HEK293 (cell line): ENCODE results near the gene INHA.
A peak's percentile ranks its signal among the peaks of the same experiment; 100 is the strongest.

Experiments
- CTCF ChIA-PET: fragments of 350-600 bp; formaldehyde crosslinking; extraction: SDS; loops from one replicate; lab custom pipeline; 2021; ENCODE audit warnings: antibody characterized with exemption; lab: Yijun Ruan, JAX
- POLR2A ChIA-PET: fragments of 300-600 bp; formaldehyde crosslinking; extraction: SDS; loops from one replicate; lab custom pipeline; 2020; ENCODE audit warnings: antibody characterized with exemption, inconsistent platforms; lab: Yijun Ruan, JAX
- H3K27ac ChIP-seq: fragments of 200-500 bp; sonication (Bioruptor generic); 2 replicates; pipeline ENCODE4 v1.5.1; 2014; ENCODE audit warnings: low read depth, low read length, control low read depth, inconsistent platforms; ENCODE audit errors: extremely low read depth
- H3K36me3 ChIP-seq, 2 experiments: fragments of 200-500 bp in 1 of 2; sonication (Bioruptor generic) in 1 of 2; 1 replicate in 1 of 2; 2 replicates in 1 of 2; pipeline ENCODE4 v1.5.1; 2014 to 2017; ENCODE audit warnings: inconsistent platforms in 2 of 2, low read length in 2 of 2; ENCODE audit not compliant: control insufficient read depth in 2 of 2, insufficient read depth in 1 of 2
- H3K4me1 ChIP-seq: fragments of 200-500 bp; sonication (Bioruptor generic); 2 replicates; pipeline ENCODE4 v1.5.1; 2014; ENCODE audit warnings: mild to moderate bottlenecking, low read length, inconsistent platforms; ENCODE audit not compliant: control insufficient read depth, insufficient read depth
- H3K4me3 ChIP-seq: 2 replicates; pipeline ENCODE4 v1.5.1; 2011; ENCODE audit warnings: low read depth, mild to moderate bottlenecking, control low read depth, low read length, moderate library complexity
- H3K9me3 ChIP-seq: fragments of 200-500 bp; sonication (Bioruptor generic); 2 replicates; pipeline ENCODE4 v1.5.1; 2014; ENCODE audit warnings: low read depth, low read length, inconsistent platforms; ENCODE audit not compliant: control insufficient read depth, insufficient read depth
- GLI4 ChIP-seq: fragments of 450-650 bp; formaldehyde crosslinking; IDR thresholded peaks from 2 replicates; pipeline ENCODE4 v1.5.1; 2016; ENCODE audit warnings: missing biosample characterization, missing genetic modification characterization
- ZBTB11 ChIP-seq: fragments of 450-650 bp; formaldehyde crosslinking; conservative IDR thresholded peaks from 2 replicates; pipeline ENCODE4 v1.5.1; 2016; ENCODE audit warnings: low read depth, missing biosample characterization, missing genetic modification characterization
- ZBTB20 ChIP-seq: fragments of 450-650 bp; formaldehyde crosslinking; IDR thresholded peaks from 2 replicates; pipeline ENCODE4 v1.5.1; 2016; ENCODE audit warnings: missing biosample characterization, missing genetic modification characterization
- ZBTB21 ChIP-seq: fragments of 450-650 bp; formaldehyde crosslinking; IDR thresholded peaks from 2 replicates; pipeline ENCODE4 v1.5.1; 2017; ENCODE audit warnings: missing biosample characterization, missing genetic modification characterization
- ZBTB26 ChIP-seq: fragments of 450-650 bp; formaldehyde crosslinking; optimal IDR thresholded peaks from 2 replicates; pipeline ENCODE3; 2016; ENCODE audit warnings: missing biosample characterization, mild to moderate bottlenecking, missing genetic modification characterization
- ZFHX2 ChIP-seq: fragments of 450-650 bp; formaldehyde crosslinking; conservative IDR thresholded peaks from 2 replicates; pipeline ENCODE4 v1.5.1; 2016; ENCODE audit warnings: missing biosample characterization, missing genetic modification characterization
- ZNF174 ChIP-seq: fragments of 450-650 bp; formaldehyde crosslinking; IDR thresholded peaks from 2 replicates; pipeline ENCODE4 v1.5.0; 2017; ENCODE audit warnings: missing biosample characterization, mild to moderate bottlenecking, missing genetic modification characterization
- ZNF335 ChIP-seq: fragments of 450-650 bp; formaldehyde crosslinking; conservative IDR thresholded peaks from 2 replicates; pipeline ENCODE4 v1.5.1; 2016; ENCODE audit warnings: missing biosample characterization, missing genetic modification characterization
- ZNF391 ChIP-seq: fragments of 450-650 bp; formaldehyde crosslinking; IDR thresholded peaks from 2 replicates; pipeline ENCODE4 v1.5.1; 2016; ENCODE audit warnings: low read depth, missing biosample characterization, missing genetic modification characterization, borderline replicate concordance
- ZNF600 ChIP-seq: fragments of 450-650 bp; formaldehyde crosslinking; IDR thresholded peaks from 2 replicates; pipeline ENCODE4 v1.5.1; 2016; ENCODE audit warnings: missing biosample characterization, missing genetic modification characterization
- ZNF621 ChIP-seq: fragments of 450-650 bp; formaldehyde crosslinking; IDR thresholded peaks from 2 replicates; pipeline ENCODE4 v1.5.1; 2017; ENCODE audit warnings: missing biosample characterization, missing genetic modification characterization
- ZNF658 ChIP-seq: fragments of 450-650 bp; formaldehyde crosslinking; IDR thresholded peaks from 2 replicates; pipeline ENCODE4; 2016; ENCODE audit warnings: missing biosample characterization, missing genetic modification characterization
- TF ChIP-seq, protein P1 (sequence below): fragments of 450-650 bp; formaldehyde crosslinking; IDR thresholded peaks from 2 replicates; pipeline ENCODE4 v1.5.1; 2016; ENCODE audit warnings: missing biosample characterization, missing genetic modification characterization, low read depth
- TF ChIP-seq, protein P2 (sequence below): fragments of 450-650 bp; formaldehyde crosslinking; IDR thresholded peaks from 2 replicates; pipeline ENCODE4 v1.5.1; 2016; ENCODE audit warnings: missing biosample characterization, missing genetic modification characterization
- TF ChIP-seq, protein P3 (sequence below): fragments of 450-650 bp; formaldehyde crosslinking; IDR thresholded peaks from 2 replicates; pipeline ENCODE4 v1.5.1; 2016; ENCODE audit warnings: missing biosample characterization, missing genetic modification characterization
- TF ChIP-seq, protein P4 (sequence below): fragments of 450-650 bp; formaldehyde crosslinking; IDR thresholded peaks from 2 replicates; pipeline ENCODE4 v1.5.1; 2017; ENCODE audit warnings: missing biosample characterization, missing genetic modification characterization

The INHA gene

DNA sequence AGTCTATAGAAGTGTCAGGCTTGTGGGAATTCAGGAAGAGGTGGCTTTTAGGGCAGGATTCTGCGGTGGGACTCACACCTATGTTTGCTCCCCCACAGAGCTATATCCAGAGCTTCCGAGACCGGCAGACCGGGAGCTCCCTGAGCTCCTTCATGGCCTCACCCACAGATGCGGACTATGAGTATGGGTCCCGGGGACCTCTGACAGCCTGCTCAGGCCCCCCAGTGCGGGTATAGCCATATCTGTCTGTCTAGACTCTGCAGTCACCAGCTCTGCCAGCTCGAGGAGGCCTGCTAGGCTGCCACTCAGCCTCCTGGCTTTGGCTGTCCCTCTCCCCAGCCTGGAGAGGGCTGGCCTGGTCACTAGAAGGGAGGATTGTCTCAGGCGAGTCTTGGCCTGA is 22.5 kb upstream of the INHA start:
- H3K4me1 ChIP-seq, result peaks cover 3% of the 10 kb centered on the region; the same call in 1 of the 2 replicates
- peaks cover 0 to 3% of the 10 kb centered on the region in 2 experiments; a peak in 1 of 3 replicates for H3K36me3 ChIP-seq
- H3K9me3 ChIP-seq, result no peaks in the 10 kb centered on the region
- CTCF ChIA-PET, result interaction anchor here (0.6 to 1.4 kb wide), 3 partner anchors 72 to 93 kb away, joined by 3 read pairs; no protein-coding TSS in a partner anchor
- H3K27ac ChIP-seq, result no peak overlapping the region
- H3K4me3 ChIP-seq, result no peak overlapping the region
- no peak for TF ChIP-seq ZNF174
- TF ChIP-seq, protein P1, sequence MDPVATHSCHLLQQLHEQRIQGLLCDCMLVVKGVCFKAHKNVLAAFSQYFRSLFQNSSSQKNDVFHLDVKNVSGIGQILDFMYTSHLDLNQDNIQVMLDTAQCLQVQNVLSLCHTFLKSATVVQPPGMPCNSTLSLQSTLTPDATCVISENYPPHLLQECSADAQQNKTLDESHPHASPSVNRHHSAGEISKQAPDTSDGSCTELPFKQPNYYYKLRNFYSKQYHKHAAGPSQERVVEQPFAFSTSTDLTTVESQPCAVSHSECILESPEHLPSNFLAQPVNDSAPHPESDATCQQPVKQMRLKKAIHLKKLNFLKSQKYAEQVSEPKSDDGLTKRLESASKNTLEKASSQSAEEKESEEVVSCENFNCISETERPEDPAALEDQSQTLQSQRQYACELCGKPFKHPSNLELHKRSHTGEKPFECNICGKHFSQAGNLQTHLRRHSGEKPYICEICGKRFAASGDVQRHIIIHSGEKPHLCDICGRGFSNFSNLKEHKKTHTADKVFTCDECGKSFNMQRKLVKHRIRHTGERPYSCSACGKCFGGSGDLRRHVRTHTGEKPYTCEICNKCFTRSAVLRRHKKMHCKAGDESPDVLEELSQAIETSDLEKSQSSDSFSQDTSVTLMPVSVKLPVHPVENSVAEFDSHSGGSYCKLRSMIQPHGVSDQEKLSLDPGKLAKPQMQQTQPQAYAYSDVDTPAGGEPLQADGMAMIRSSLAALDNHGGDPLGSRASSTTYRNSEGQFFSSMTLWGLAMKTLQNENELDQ (tag by site-specific recombination), result no peak
- TF ChIP-seq ZBTB21 (tag by site-specific recombination), result no peak
- TF ChIP-seq ZNF391 (tag by site-specific recombination), result no peak
- TF ChIP-seq ZNF658, result no peak
- no peak for TF ChIP-seq GLI4 (tag by site-specific recombination)
- TF ChIP-seq ZBTB26 (tag by site-specific recombination), result no peak
- POLR2A ChIA-PET, result no interaction called here

- TF ChIP-seq, protein P2, sequence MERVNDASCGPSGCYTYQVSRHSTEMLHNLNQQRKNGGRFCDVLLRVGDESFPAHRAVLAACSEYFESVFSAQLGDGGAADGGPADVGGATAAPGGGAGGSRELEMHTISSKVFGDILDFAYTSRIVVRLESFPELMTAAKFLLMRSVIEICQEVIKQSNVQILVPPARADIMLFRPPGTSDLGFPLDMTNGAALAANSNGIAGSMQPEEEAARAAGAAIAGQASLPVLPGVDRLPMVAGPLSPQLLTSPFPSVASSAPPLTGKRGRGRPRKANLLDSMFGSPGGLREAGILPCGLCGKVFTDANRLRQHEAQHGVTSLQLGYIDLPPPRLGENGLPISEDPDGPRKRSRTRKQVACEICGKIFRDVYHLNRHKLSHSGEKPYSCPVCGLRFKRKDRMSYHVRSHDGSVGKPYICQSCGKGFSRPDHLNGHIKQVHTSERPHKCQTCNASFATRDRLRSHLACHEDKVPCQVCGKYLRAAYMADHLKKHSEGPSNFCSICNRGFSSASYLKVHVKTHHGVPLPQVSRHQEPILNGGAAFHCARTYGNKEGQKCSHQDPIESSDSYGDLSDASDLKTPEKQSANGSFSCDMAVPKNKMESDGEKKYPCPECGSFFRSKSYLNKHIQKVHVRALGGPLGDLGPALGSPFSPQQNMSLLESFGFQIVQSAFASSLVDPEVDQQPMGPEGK (tag by site-specific recombination), result peak; percentile 58; the same call in 1 of the 2 replicates
- TF ChIP-seq ZNF600 (tag by site-specific recombination), result peak; percentile 76
- TF ChIP-seq, protein P3, sequence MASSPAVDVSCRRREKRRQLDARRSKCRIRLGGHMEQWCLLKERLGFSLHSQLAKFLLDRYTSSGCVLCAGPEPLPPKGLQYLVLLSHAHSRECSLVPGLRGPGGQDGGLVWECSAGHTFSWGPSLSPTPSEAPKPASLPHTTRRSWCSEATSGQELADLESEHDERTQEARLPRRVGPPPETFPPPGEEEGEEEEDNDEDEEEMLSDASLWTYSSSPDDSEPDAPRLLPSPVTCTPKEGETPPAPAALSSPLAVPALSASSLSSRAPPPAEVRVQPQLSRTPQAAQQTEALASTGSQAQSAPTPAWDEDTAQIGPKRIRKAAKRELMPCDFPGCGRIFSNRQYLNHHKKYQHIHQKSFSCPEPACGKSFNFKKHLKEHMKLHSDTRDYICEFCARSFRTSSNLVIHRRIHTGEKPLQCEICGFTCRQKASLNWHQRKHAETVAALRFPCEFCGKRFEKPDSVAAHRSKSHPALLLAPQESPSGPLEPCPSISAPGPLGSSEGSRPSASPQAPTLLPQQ, result 0 out of 2 replicates have a peak, but pooled peaks have one; percentile 12
- peak; percentile 54; the same call in 1 of the 2 replicates for TF ChIP-seq ZBTB20 (tag by site-specific recombination)
- TF ChIP-seq ZFHX2 (tag by site-specific recombination), result 0 out of 2 replicates have a peak, but pooled peaks have one; percentile 5
- TF ChIP-seq ZNF335 (tag by site-specific recombination), result no peak
- no peak for TF ChIP-seq ZNF621 (tag by site-specific recombination)
- TF ChIP-seq ZBTB11 (tag by site-specific recombination), result 0 out of 2 replicates have a peak, but pooled peaks have one; percentile 33
- TF ChIP-seq, protein P4, sequence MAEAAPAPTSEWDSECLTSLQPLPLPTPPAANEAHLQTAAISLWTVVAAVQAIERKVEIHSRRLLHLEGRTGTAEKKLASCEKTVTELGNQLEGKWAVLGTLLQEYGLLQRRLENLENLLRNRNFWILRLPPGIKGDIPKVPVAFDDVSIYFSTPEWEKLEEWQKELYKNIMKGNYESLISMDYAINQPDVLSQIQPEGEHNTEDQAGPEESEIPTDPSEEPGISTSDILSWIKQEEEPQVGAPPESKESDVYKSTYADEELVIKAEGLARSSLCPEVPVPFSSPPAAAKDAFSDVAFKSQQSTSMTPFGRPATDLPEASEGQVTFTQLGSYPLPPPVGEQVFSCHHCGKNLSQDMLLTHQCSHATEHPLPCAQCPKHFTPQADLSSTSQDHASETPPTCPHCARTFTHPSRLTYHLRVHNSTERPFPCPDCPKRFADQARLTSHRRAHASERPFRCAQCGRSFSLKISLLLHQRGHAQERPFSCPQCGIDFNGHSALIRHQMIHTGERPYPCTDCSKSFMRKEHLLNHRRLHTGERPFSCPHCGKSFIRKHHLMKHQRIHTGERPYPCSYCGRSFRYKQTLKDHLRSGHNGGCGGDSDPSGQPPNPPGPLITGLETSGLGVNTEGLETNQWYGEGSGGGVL (tag by site-specific recombination), result peak; percentile 84
- TF ChIP-seq, all 188 proteins: peak for 7
- Histone ChIP-seq H3K36me3 (peaks cover 0 to 13% of the 10 kb centered on the region in 2 experiments; a peak in 1 of 3 replicates), H3K9me3 (no peaks in the 10 kb centered on the region), H3K4me3 (peak overlapping the region; percentile 61), H3K4me1 (peaks cover 3% of the 10 kb centered on the region; the same call in 1 of the 2 replicates), H3K27ac (peak overlapping the region; percentile 29; the same call in 1 of the 2 replicates)
- POLR2A ChIA-PET, result interaction anchor here (0.6 to 3.4 kb wide), 7 partner anchors 8 to 152 kb away, joined by 4 to 25 read pairs (median 6); partner anchors contain the start of genes CHPF, OBSL1, STK11IP and TMEM198
- CTCF ChIA-PET, result interaction anchor here (0.6 to 2.8 kb wide), 7 partner anchors 9 to 163 kb away, joined by 3 to 20 read pairs (median 5); partner anchors contain the start of genes INHA and OBSL1
Measured at GRCh38 chr2:219551441-219552381, 20.4 kb upstream of the INHA start.
